HL-60 (cell line): ENCODE results near the gene MYCBP2.

Experiments used
- DNase-seq, 2 experiments: peaks; one replicate each; pipeline ENCODE4 v3.0.0-alpha.2; 2010 to 2020; ENCODE audit warnings: low read depth in 1 of 2, low spot score in 1 of 2
- H3K27ac ChIP-seq: fragments of 250-450 bp; sonication (Bioruptor Pico); replicated peaks from 2 replicates; pipeline ENCODE4 v1.5.1; 2020; ENCODE audit warnings: mild to moderate bottlenecking, moderate library complexity
- H3K27me3 ChIP-seq: fragments of 250-450 bp; sonication (Bioruptor Pico); 2 replicates; pipeline ENCODE4 v1.5.1; 2021; ENCODE audit warnings: mild to moderate bottlenecking, moderate library complexity; ENCODE audit not compliant: insufficient read depth, poor library complexity, severe bottlenecking
- H3K4me3 ChIP-seq: replicated peaks from 2 replicates; pipeline ENCODE4 v1.5.1; 2011; ENCODE audit warnings: mild to moderate bottlenecking, control low read depth, low read length; ENCODE audit not compliant: insufficient read depth
- GABPA ChIP-seq: IDR thresholded peaks from 2 replicates; pipeline ENCODE4 v1.6.1; 2012; ENCODE audit warnings: low read depth
- POLR2AphosphoS5 ChIP-seq: IDR thresholded peaks from 2 replicates; pipeline ENCODE4 v1.6.1; 2012; ENCODE audit warnings: low read depth
- REST ChIP-seq: IDR thresholded peaks from 2 replicates; pipeline ENCODE4 v1.6.1; 2012; ENCODE audit warnings: low read depth; ENCODE audit not compliant: insufficient replicate concordance
- SPI1 ChIP-seq: IDR thresholded peaks from 2 replicates; pipeline ENCODE4 v1.6.1; 2012; ENCODE audit warnings: low read depth, mild to moderate bottlenecking, borderline replicate concordance
- TF ChIP-seq, protein P1 (sequence below): IDR thresholded peaks from one replicate; pipeline ENCODE4 v1.5.1; 2011; ENCODE audit warnings: low read length, control low read depth, inconsistent platforms; ENCODE audit not compliant: insufficient read depth

MYCBP2 gene

GRCh38 chr13:77310161-77310560 is 16.7 kb downstream of the MYCBP2 start:
- no peak overlapping the region for H3K4me3 ChIP-seq
- H3K27me3 ChIP-seq = no peaks in the 10 kb centered on the region
- no peak overlapping the region for H3K27ac ChIP-seq
- DNase-seq = no peak
- TF ChIP-seq, protein P1, sequence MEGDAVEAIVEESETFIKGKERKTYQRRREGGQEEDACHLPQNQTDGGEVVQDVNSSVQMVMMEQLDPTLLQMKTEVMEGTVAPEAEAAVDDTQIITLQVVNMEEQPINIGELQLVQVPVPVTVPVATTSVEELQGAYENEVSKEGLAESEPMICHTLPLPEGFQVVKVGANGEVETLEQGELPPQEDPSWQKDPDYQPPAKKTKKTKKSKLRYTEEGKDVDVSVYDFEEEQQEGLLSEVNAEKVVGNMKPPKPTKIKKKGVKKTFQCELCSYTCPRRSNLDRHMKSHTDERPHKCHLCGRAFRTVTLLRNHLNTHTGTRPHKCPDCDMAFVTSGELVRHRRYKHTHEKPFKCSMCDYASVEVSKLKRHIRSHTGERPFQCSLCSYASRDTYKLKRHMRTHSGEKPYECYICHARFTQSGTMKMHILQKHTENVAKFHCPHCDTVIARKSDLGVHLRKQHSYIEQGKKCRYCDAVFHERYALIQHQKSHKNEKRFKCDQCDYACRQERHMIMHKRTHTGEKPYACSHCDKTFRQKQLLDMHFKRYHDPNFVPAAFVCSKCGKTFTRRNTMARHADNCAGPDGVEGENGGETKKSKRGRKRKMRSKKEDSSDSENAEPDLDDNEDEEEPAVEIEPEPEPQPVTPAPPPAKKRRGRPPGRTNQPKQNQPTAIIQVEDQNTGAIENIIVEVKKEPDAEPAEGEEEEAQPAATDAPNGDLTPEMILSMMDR = no peak
- TF ChIP-seq GABPA (no peak), REST (no peak), POLR2AphosphoS5 (no peak), SPI1 (no peak)

- Histone ChIP-seq H3K4me3 (no peak overlapping the region), H3K27me3 (no peaks in the 10 kb centered on the region), H3K27ac (no peak overlapping the region)
- TF ChIP-seq SPI1 = no peak
- TF ChIP-seq, protein P1 = no peak
- no peak for TF ChIP-seq GABPA
- TF ChIP-seq POLR2AphosphoS5 = no peak
- TF ChIP-seq REST = no peak
- no peak for DNase-seq
These were observed 17.6 kb downstream of the MYCBP2 start for GRCh38 chr13:77309254-77309653.

DNA sequence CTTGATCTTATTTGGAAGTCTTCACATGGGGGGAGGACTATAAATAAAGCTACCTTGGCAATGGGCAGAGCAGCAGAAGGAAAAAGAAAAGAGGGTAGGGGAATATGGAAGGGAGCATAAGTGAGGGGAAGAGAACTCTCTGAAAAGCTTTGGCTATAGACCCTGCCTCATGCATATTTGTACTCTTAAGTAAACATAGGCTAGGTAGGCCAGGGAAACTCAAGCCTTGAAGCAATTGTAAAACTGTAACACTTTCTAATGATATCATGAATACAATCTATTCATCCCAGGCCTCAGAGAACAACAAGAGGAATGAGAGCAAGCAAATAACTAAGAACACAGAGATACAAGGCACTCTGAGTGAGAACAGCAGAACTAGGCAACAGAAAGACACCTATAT is 20.4 kb downstream of the MYCBP2 start:
- Histone ChIP-seq H3K27ac (no peak overlapping the region), H3K4me3 (no peak overlapping the region), H3K27me3 (no peaks in the 10 kb centered on the region)
- DNase-seq = no peak
- TF ChIP-seq, protein P1 = no peak
- TF ChIP-seq REST (no peak), SPI1 (no peak), GABPA (no peak), POLR2AphosphoS5 (no peak)
